HG03571 (cell line): ENCODE data around the gene HOOK2.

ENCODE experiments used
- ATAC-seq: cut with Tn5 transposase; IDR thresholded peaks from one replicate; pipeline ENCODE4 v1.9.1; 2021; ENCODE audit not compliant: unreplicated experiment

HOOK2 gene

GRCh38 chr19:12793290-12794195 lies 18.2 kb upstream of the HOOK2 start:
- ATAC-seq = peak; percentile 18

DNA sequence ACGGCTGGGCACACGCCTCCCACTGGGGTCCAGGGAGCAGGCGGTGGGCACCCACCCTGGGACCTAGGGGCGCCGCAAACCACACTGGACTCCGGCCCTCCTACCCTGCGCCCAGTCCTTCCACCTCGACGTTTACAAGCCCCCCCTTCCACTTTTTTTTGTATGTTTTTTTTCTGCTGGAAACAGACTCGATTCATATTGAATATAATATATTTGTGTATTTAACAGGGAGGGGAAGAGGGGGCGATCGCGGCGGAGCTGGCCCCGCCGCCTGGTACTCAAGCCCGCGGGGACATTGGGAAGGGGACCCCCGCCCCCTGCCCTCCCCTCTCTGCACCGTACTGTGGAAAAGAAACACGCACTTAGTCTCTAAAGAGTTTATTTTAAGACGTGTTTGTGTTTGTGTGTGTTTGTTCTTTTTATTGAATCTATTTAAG lies 17.5 kb upstream of the HOOK2 start:
- no peak for ATAC-seq

GRCh38 chr19:12792051-12792852 lies 16.9 kb upstream of the HOOK2 start:
- no peak for ATAC-seq

GRCh38 chr19:12791345-12792050 lies 16.1 kb upstream of the HOOK2 start, which contains the start of gene JUNB:
TSS of gene JUNB (plus strand) at chr19:12791486. CDS start at chr19:12791772, 286 bp downstream.
- ATAC-seq = no peak

DNA sequence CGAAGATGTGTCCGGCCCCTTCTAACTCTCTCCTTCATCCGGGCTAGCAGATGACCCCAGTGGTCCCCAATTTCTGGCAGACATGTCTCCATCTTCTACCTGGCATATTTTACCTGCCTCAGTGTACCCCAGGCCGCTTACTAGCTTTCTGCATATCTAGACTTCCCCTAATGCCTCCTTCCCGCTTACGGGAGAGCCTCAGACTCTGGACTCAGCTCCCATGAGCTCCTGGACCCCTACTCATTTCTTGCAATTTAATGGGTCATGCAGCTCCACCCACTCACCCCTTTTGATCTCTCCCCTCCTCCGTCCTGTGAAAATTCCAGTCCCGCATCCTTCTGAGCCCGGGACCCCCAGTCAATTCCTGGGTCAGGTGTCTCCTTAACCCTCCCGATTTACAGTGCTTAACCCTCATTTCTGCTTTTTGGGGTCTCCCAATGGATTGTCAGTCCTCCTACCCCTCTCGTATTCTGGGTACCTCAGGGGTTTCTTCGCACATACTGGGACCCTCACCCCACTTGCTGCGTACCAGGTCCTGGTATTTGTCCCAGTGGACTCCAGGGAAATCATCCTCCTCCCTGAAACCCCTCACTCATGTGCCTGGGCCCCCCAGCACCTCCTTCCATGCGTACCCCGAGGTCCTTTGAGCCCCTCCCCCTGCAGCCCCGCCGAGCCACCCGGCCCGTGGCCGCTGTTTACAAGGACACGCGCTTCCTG lies 15.4 kb upstream of the HOOK2 start:
- no peak for ATAC-seq

DNA sequence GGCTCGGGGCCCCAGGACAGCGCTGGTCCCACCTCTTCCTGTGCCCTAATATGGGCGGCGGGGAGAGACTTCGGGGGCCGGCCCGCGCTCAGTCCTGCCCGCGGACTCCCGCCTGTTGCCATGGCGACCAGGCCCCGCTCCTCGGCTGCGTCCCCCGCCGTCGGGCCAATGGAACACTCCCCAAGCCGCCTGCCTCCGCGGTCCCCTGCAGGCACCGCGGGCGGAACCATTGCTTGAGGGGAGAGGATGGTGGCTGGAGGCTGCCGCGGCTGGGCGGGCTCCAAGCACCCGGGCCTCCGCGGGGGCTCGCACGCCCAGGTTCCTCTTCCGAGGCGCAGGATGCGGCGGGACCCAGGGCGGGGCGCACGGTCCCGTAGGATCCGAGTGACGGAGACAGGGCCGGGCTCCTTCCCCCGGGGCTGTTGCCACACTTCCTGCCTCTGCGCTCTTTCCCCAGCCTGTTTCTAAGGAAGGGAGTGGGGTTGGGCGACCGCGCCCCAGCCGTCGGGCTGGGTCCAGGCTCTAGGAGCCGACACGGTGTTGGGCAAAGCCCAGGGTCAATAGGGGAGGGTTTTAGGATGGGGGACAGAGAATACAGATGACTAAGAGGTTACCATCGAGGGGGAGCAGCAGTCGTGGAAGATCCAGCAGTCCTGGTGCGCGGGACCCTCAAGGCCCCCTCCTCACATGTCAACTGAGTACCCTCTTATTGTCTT lies 14.7 kb upstream of the HOOK2 start:
- ATAC-seq = peak; percentile 31

DNA sequence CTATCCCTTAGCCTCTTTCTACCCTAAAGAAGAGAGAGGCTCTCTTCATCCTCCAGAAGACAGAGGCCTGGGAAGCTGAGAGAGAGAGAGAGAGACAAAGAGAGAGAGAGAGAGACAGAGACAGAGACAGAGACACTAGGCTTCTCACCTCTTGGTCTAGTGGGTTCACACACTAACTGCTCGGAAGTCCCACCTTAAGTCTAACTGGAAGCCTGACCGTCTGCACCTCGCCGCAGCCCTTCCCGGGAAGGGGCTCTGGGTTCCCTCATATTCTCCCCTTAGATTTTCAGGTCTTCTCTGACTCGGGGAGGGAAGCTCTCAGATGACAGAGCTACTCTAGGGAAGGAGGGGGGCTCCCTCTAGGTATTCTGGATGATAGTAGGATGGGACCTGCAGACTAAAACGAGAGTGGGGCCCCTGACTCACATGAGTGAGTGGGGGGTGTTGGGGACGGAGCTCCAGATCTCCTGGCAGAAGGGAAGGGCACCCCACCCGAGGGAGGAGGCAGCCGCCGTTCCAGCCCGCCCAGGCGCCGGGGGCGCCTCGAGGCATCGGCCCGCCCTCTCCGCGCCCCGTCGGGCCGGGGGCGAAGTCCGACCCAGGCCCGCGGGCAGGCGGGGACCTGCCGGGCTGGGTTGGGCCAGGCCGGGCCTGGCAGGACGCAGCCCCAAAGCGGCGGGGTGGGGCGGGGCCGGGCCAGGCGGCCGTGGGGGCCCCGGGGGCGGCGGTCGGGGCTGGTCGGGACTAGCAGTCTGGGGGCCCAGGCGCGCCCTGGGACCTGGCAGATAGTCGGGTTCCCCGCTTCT lies 13.9 kb upstream of the HOOK2 start:
- no peak for ATAC-seq

DNA sequence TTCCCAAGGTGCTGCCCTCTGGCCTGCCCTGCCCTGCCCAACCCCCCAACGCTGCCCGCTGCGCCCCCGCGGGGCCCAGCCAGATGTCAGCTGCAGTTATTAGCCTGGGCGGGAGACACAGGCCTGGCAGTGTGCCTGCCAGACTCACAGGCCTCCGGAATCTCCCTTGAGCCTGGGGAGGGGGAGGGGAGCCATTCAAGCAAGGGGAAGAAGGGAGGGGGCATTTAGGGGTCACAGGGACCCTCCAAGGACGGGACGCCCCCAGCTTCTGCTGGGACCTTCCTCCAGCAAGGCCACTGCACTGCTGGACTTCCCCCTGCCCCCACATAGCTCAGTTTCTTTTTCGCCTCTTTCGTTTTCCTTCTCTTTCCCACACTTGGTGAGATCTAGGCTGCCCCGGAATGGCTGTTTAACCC lies 13.3 kb upstream of the HOOK2 start:
- no peak for ATAC-seq

- ATAC-seq = no peak
Observed at GRCh38 chr19:12788042-12788681, 12.8 kb upstream of the HOOK2 start.

DNA sequence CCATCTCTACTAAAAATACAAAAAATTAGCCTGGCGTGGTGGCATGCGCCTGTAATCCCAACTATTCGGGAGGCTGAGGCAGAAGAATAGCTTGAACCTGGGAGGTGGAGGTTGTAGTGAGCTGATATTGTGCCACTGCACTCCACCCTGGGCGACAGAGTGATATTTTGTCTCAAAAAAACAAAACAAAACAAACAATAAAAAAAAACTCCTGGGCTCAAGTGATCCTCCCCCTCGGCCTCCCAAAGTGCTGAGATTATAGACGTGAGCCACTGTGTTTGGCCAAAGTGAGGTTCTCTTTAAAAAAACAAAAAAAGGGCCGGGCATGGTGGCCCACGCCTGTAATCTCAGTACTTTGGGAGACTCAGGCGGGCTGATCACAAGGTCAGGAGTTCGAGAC lies 12.1 kb upstream of the HOOK2 start:
- ATAC-seq = no peak

DNA sequence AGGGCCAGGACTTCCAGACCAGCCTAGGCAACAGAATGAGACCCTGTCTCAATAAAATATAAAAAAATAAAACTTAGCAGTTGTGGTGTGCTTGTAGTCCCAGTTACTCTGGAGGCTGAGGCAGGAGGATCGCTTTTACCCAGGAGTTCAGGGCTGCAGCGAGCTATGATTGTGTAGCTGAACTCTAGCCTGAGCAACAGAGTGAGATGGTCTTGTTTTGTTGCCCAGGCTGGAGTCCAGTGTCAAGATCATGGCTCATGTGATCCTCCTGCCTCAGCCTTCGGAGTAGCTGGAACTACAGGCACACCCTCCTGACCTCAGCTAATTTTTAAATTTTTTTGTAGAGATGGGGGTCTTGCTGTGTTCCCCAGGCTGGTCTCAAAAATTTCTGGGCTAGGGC lies 11.6 kb upstream of the HOOK2 start:
- no peak for ATAC-seq

- ATAC-seq = no peak
Observed at GRCh38 chr19:12786141-12786870, 11.0 kb upstream of the HOOK2 start.

DNA sequence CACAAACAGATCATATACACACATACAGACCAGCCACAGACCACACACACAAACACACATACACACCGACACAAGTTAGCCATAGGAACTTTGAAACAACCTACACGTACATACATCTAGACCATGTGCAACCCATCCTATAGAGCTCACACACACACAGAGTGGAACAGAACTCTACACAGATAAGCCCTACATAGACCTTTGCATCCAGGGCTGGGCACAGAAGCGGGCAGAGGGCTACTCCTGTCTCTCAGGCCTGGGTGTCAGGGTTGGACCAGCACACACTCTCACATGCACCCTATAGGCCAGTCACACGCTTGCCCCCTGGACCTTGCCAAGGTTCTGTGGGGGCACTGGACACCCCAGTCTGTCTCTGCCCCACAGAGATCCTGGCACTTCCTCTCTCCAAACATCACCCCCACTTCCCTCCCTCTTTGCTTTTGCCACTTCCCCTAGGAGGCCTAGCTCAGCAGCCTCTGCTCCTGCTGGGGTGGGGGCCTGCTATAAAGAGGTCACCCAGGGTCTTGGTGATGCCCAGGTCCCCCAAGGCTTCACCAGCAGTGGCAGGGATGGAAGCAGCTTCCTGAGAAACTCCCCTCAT lies 10.2 kb upstream of the HOOK2 start:
- no peak for ATAC-seq

- ATAC-seq = no peak
Observed at GRCh38 chr19:12784871-12785430, 9.6 kb upstream of the HOOK2 start.

DNA sequence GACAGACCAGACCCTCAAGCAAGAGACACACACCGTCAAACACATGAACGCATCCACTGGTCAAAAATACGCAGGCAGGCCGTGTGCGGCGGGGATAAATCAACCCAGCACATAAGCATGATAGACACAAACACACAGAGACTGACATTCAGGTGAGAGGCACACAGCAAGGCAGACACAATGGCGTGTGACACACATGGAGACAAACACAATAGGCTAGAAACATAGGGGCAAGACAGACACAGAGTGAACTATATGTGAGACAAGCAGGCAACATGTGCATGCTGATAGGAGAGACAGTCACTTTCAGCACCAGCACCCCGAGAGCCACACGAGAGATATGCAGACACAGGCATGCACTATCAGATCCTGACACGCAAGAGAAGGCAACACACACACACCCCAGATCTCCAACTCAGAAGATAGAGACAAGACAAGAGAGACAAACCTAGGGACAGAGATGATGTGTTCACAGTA lies 9.1 kb upstream of the HOOK2 start:
- ATAC-seq = no peak

DNA sequence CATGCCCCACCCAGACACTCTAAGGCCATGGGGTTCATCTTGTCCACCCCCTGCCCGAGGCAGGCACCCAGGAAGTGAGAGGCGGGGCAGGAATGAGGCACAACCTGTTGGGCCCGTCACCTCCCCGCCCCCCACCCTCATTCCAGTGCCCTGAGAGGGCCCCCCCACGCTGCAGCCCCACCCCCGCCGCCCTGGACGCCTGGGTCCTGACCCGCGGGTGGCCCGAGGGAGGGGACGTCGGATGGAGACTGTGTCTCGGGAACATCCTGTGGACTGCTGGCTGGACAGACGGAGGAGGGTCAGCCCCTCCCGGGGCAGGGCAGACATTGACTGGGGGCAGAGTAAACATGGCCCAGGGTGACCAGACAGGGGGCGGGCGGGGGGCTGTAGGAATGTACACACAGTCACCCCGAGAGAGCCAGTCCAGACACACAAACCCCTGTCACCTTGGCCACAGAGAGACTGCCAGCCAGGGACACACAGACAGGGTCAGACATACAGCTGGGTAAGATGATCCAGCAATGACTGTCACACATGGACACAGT lies 8.6 kb upstream of the HOOK2 start:
- no peak for ATAC-seq

DNA sequence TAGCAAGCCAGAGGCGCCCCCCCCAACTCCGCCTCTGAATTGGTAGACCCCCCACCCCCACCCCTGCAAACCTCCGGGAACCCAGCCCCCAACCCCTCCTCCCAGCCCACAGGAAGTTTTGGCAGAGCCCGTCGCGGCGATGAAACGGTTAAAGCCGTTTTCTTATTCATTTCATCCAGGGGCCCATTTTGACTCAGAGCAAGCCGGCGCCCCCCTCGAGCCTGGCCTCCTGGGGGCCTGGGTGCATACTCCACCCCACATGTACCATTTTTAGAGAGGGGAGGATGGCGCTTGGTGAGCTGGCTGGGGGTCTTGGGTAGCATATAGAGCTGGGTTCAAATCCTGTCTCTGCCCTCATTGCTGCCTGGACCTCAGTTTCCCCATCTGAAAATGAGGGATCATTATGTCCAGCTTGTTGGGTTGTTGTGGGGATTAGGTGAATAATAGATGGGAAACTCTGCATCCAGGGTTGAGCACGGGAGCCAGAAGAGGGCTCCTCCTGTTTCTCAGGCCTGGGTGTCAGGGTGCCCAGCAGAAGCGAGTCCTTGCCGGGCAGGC lies 8.0 kb upstream of the HOOK2 start:
- no peak for ATAC-seq
